Spleen (tissue), 11 donors: ENCODE data around the gene EGLN3. TPM values are rescaled to one million over a fixed set of nuclear protein-coding genes. Genes with fewer than 3 reads are reported as not detected.

Experiments
- DNase-seq: peaks from one replicate; pipeline ENCODE4 v3.0.0-alpha.2; 2020
- H3K27ac ChIP-seq, 8 donors: fragments of 200-600 bp; sonication (generic) in 7 of 8; 1 replicate in 4 of 8; 2 replicates in 4 of 8; pipeline versions ENCODE4 v1.5.0 to v1.8.0; 2016 to 2021; ENCODE audit warnings: inconsistent platforms in 4 of 8, mild to moderate bottlenecking in 4 of 8, moderate library complexity in 1 of 8
- H3K27me3 ChIP-seq, 7 donors: fragments of 200-600 bp; sonication (generic) in 6 of 7; replicated peaks in 1 of 7; 1 replicate in 4 of 7; 2 replicates in 3 of 7; pipeline versions ENCODE4 v1.5.0 to v1.8.0; 2016 to 2021; ENCODE audit warnings: inconsistent platforms in 3 of 7, mild to moderate bottlenecking in 1 of 7
- H3K36me3 ChIP-seq, 6 donors: fragments of 200-600 bp; sonication (generic) in 5 of 6; 1 replicate in 4 of 6; 2 replicates in 2 of 6; pipeline versions ENCODE4 v1.5.0 to v1.8.0; 2016 to 2021; ENCODE audit warnings: inconsistent platforms in 2 of 6
- H3K4me1 ChIP-seq, 6 donors: fragments of 200-600 bp; sonication (generic) in 5 of 6; 1 replicate in 3 of 6; 2 replicates in 3 of 6; pipeline versions ENCODE4 v1.5.0 to v1.8.0; 2016 to 2021; ENCODE audit warnings: inconsistent platforms in 3 of 6
- H3K4me3 ChIP-seq, 8 donors: fragments of 200-600 bp; sonication (generic) in 7 of 8; 1 replicate in 4 of 8; 2 replicates in 4 of 8; pipeline versions ENCODE4 v1.5.0 to v1.8.0; 2016 to 2021; ENCODE audit warnings: inconsistent platforms in 4 of 8, mild to moderate bottlenecking in 4 of 8, moderate library complexity in 2 of 8
- H3K9me3 ChIP-seq, 8 donors: fragments of 200-600 bp; sonication (generic) in 7 of 8; 1 replicate in 4 of 8; 2 replicates in 4 of 8; pipeline versions ENCODE4 v1.5.0 to v1.8.0; 2016 to 2021; ENCODE audit warnings: inconsistent platforms in 4 of 8
- CTCF ChIP-seq, 11 experiments: fragments of 200-600 bp in 7 of 11; fragments of 450-650 bp in 4 of 11; sonication (generic) in 4 of 11; IDR thresholded peaks in 8 of 11; conservative IDR thresholded peaks in 3 of 11; 1 replicate in 7 of 11; 2 replicates in 4 of 11; pipeline versions ENCODE4 v1.4.0 to v1.8.0; 2016 to 2021; ENCODE audit warnings: antibody characterized with exemption in 11 of 11, inconsistent platforms in 4 of 11, mild to moderate bottlenecking in 1 of 11
- POLR2A ChIP-seq, 3 donors: fragments of 450-650 bp; IDR thresholded peaks; one replicate each; pipeline ENCODE4 v1.5.1; 2017; ENCODE audit warnings: antibody characterized with exemption in 3 of 3, mild to moderate bottlenecking in 1 of 3
- POLR2AphosphoS5 ChIP-seq, 3 donors: sonication (generic); formaldehyde crosslinking; IDR thresholded peaks; one replicate each; pipeline ENCODE4 v1.5.1; 2017; ENCODE audit warnings: antibody characterized with exemption in 3 of 3
- WGBS, 5 donors: extraction: QIAGEN DNeasy Blood & Tissue Kit in 3 of 5; methylation state at CpG; one replicate each; pipeline versions ENCODE4 v1.1.5 to v1.1.7; 2013 to 2018; 5-methylcytosine and 5-hydroxymethylcytosine counted together
- intact Hi-C: fragments of 100-400 bp; cut with DNase I; formaldehyde crosslinking; loops from one replicate; pipeline ENCODE4 v1.15.0; 2023; ENCODE audit warnings: low total_unique reads
- polyA plus RNA-seq, 3 donors: library from polyadenylated mRNA; stranded (reverse); fragments of 200-250 nt; gene quantifications; one replicate each; pipeline ENCODE4 v1.2.1, GENCODE V29; 2013
- total RNA-seq, 7 donors: library from RNA; depleted of rRNA in 3 of 7; stranded (reverse); fragments of >200 nt in 3 of 7; fragmentation: NEBNext Ultra II Directional in 4 of 7; extraction: Animal tissue kit (Norgen Biotek cat#: 25700) in 4 of 7; gene quantifications; one replicate each; pipeline versions ENCODE4 v1.1.0 to v1.2.1, GENCODE V29; 2016 to 2021
- donor health status: healthy with polysubstance abuse.
- donor health status: DM: no; HTN: no; CAD: no; lungs with moderate emphysema.
- donor health status: DM: no; HTN: no; CAD: no.
- donor health status: Bipolar disorder and iron deficiency.
- donor health status: healthy.
- donor health status: DM: no; HTN: no; CAD: no.
- donor health status: DM: yes; HTN: yes; CAD: no.

The EGLN3 gene
- total and polyA plus RNA-seq, 10 donors: 4.0 to 21.5 (median 7.8) TPM

GRCh38 chr14:33933386-33933933, 17.4 kb downstream of the EGLN3 start:
- no peak for DNase-seq
- WGBS, 5 donors: 56 to 82% (median 71%) methylated on average over 8 of the region's 8 CpGs
- Histone ChIP-seq H3K27ac (no peak overlapping the region), H3K36me3 (no peaks in the 10 kb centered on the region), H3K4me3 (no peak overlapping the region), H3K27me3 (no peaks in the 10 kb centered on the region), H3K9me3 (no peaks in the 10 kb centered on the region), H3K4me1 (peaks cover 0 to 8% (median 0%) of the 10 kb centered on the region in 6 donors)
- intact Hi-C loops: no loop called here
- TF ChIP-seq POLR2AphosphoS5 (IDR thresholded peaks at IDR 0.05) (no peak), POLR2A (IDR thresholded peaks at IDR 0.05) (no peak), CTCF (IDR thresholded peaks at IDR 0.05 in 8 of 11, conservative IDR thresholded peaks at IDR 0.05 in 3 of 11) (no peak)

- intact Hi-C loops: no loop called here
- Histone ChIP-seq H3K4me3 (no peak overlapping the region), H3K4me1 (peaks cover 0 to 5% (median 0%) of the 10 kb centered on the region in 6 donors), H3K27ac (no peak overlapping the region), H3K27me3 (no peaks in the 10 kb centered on the region), H3K36me3 (no peaks in the 10 kb centered on the region), H3K9me3 (no peaks in the 10 kb centered on the region)
- DNase-seq: no peak
- TF ChIP-seq POLR2AphosphoS5 (IDR thresholded peaks at IDR 0.05): no peak
- no peak for TF ChIP-seq CTCF (IDR thresholded peaks at IDR 0.05 in 8 of 11, conservative IDR thresholded peaks at IDR 0.05 in 3 of 11)
- TF ChIP-seq POLR2A (IDR thresholded peaks at IDR 0.05): no peak
- 88 to 95% (median 90%) methylated on average over 4 of the region's 4 CpGs for WGBS, 5 donors
Observed at GRCh38 chr14:33932576-33933345, 18.1 kb downstream of the EGLN3 start.

- H3K27ac ChIP-seq: no peak overlapping the region
Observed at GRCh38 chr14:33932033-33932432, 18.8 kb downstream of the EGLN3 start.

More at GRCh38 chr14:33932033-33932432, 18.8 kb downstream of the EGLN3 start:
- no peaks in the 10 kb centered on the region for H3K9me3 ChIP-seq
- 85 to 95% (median 93%) methylated on average over 3 of the region's 3 CpGs for WGBS, 5 donors
- no peak for DNase-seq
- no peaks in the 10 kb centered on the region for H3K27me3 ChIP-seq
- H3K4me1 ChIP-seq: peaks cover 0 to 3% (median 0%) of the 10 kb centered on the region in 6 donors
- no peak for TF ChIP-seq CTCF (IDR thresholded peaks at IDR 0.05 in 8 of 11, conservative IDR thresholded peaks at IDR 0.05 in 3 of 11)
- no peak for TF ChIP-seq POLR2AphosphoS5 (IDR thresholded peaks at IDR 0.05)
- no peak for TF ChIP-seq POLR2A (IDR thresholded peaks at IDR 0.05)
- no peaks in the 10 kb centered on the region for H3K36me3 ChIP-seq
- H3K4me3 ChIP-seq: no peak overlapping the region
- intact Hi-C loops: no loop called here
